22Rv1 (cell line): ENCODE data around the gene REST.
"Not testable (repeated sequence)": the region's sequence is repeated elsewhere in the genome, so short reads cannot be mapped to it uniquely, and the experiment has no call there.

ENCODE experiments used
- CTCF ChIP-seq: fragments of 450-650 bp; IDR thresholded peaks from 2 replicates; pipeline ENCODE4 v1.5.1; 2017; ENCODE audit warnings: mild to moderate bottlenecking
- ZFX ChIP-seq: fragments of 450-650 bp; IDR thresholded peaks from 2 replicates; pipeline ENCODE4 v1.6.1; 2017; ENCODE audit warnings: antibody characterized with exemption, borderline replicate concordance

DNA sequence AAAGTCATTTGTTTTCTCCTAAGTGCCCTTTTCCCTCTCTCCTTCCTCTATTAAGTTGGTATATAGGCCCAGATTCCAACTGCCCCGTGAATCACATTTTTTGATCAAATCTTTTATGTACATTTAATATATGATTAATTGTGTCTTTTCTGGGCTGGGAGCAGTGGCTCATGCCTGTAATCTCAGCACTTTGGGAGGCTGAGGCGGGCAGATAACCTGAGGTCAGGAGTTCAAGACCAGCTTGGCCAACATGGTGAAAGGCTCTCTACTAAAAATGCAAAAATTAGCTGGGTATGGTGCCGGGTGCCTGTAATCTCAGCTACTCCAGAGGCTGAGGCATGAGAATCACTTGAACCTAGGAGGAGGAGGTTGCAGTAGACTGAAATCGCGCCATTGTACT, 7.5 kb upstream of the REST start:
- not testable (repeated sequence) for TF ChIP-seq CTCF, ZFX
